GM12864 (cell line): Measurements from ENCODE around the gene ADGRD1.

ENCODE experiments used
- DNase-seq: peaks from one replicate; pipeline ENCODE4 v3.0.0-alpha.2; 2011; ENCODE audit warnings: low read depth
- H3K4me3 ChIP-seq: 2 replicates; pipeline ENCODE4 v1.5.1; 2011; ENCODE audit warnings: mild to moderate bottlenecking, low read depth, low read length, control low read depth
- TF ChIP-seq, protein P1 (sequence below): IDR thresholded peaks from 2 replicates; pipeline ENCODE4 v1.5.1; 2011; ENCODE audit warnings: low read depth, mild to moderate bottlenecking, moderate library complexity, low read length, control low read depth, inconsistent platforms; ENCODE audit errors: missing control alignments

Gene ADGRD1

DNA sequence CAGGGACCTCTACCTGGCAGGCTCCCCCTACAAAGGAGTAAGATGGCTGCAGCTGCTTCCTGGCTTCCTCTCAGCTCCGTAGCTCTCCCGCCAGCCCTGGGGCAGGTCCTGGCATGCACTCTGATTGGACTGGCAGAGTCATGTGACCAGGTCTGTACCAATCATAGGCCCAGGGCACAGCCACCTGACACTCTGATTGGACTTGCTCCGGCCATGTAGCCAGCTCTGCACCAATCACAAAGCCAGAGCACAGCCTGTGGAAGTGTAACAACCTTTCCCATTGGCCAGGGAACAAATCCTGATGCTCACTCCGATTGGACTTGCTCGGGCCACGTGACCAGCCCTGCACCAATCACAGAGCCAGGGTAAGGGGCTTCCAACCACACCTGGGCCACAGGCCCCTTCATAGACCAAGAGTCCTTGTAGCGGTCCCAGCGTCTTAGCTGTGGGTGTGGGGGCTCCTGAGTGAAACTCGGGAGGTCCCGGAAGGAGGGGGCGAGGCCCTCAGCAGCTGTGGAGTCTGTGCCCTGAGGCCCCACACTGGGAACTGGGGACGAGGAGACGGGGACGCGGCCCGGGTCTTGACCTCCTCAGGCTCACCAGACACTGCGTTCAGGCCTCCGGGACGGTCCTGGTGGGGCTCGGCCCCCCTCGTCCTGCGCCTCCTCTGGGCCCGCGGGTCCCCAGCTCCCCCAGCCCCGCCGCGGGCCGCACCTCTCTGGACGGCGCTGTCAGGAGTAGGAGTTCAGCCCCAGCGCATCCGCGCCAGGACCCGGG, 210.6 kb downstream of the ADGRD1 start:
- TF ChIP-seq, protein P1, sequence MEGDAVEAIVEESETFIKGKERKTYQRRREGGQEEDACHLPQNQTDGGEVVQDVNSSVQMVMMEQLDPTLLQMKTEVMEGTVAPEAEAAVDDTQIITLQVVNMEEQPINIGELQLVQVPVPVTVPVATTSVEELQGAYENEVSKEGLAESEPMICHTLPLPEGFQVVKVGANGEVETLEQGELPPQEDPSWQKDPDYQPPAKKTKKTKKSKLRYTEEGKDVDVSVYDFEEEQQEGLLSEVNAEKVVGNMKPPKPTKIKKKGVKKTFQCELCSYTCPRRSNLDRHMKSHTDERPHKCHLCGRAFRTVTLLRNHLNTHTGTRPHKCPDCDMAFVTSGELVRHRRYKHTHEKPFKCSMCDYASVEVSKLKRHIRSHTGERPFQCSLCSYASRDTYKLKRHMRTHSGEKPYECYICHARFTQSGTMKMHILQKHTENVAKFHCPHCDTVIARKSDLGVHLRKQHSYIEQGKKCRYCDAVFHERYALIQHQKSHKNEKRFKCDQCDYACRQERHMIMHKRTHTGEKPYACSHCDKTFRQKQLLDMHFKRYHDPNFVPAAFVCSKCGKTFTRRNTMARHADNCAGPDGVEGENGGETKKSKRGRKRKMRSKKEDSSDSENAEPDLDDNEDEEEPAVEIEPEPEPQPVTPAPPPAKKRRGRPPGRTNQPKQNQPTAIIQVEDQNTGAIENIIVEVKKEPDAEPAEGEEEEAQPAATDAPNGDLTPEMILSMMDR, result no peak
- no peak for DNase-seq
- H3K4me3 ChIP-seq, result no peak overlapping the region

DNA sequence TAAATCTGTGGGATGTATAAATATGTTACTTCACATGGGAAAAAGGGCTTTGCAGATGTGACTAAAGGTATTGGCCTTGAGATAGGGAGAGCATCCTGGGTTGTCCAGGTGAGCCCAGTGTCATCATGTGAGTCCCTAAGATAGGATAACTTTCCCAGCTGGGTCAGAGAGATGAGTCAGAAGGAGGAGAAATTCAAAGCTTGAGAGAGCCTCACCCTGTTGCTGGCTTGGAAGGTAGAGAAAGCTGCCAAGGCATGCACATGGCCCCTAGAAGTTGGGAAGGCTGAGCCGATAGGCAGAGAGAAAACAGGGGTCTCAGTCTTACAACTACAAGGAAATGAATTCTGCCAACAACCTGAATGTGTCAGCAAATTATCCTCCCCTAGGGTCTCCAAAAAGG, 213.0 kb downstream of the ADGRD1 start:
- TF ChIP-seq, protein P1, result no peak
- no peak for DNase-seq
- H3K4me3 ChIP-seq, result no peak overlapping the region

DNA sequence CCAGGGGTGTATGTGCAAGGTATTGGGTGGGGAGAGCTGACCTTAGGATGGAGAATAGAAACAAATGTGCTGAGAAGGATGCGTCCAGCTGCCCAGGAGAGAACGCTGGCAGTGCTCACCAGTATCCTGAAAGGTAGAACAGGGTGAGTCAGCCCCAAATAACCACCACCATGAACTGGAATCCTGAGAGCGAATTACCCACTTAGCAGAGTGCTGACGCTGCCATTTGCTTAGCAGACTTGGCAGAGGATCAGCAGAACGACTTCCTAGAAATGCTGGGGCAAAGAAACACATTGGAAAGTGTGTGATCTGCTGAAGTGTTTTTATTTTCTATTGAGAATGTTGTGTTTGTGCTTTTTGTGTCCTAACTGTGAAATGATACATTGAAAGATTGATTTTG, 213.6 kb downstream of the ADGRD1 start:
- TF ChIP-seq, protein P1, result no peak
- DNase-seq, result no peak
- H3K4me3 ChIP-seq, result no peak overlapping the region

DNA sequence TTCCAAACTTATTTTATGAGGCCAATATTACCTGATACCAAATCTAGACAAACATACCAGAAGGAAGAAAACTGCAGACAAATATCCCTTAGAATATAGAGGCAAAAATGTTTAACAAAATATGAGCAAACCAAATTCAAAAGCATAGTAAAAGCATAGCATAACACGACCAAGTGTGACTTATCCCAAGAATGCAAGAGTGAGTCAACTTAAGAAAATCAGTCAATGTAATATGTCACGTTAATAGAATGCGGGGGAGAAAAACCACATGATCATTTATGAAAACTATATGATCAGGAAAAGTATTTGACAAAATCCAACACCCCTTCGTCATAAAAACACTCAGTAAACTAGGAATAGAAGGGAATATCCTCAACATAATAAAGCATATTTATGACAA, 217.3 kb downstream of the ADGRD1 start:
- no peak for DNase-seq

DNA sequence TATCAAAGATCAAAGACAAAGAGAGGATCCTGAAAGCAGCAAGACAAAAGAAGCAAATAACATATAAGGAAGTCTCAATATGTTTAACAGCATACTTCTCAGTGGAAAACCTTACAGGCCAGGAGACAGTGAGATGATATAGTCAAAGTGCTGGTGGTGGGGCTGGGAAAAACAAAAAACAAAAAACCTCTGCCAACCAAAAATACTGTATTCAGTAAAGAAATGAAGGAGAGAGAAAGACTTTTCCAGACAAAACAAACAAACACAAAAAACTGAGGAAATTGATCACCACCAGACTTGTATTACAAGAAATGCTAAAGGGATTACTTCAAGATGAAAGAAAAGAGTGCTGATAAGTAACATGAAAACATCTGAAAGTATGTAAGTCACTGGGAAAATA, 221.2 kb downstream of the ADGRD1 start:
- H3K4me3 ChIP-seq, result no peak overlapping the region
- TF ChIP-seq, protein P1, result no peak
- DNase-seq, result no peak

More for the DNA sequence above, 217.3 kb downstream of the ADGRD1 start:
- no peak overlapping the region for H3K4me3 ChIP-seq
- TF ChIP-seq, protein P1, result no peak

DNA sequence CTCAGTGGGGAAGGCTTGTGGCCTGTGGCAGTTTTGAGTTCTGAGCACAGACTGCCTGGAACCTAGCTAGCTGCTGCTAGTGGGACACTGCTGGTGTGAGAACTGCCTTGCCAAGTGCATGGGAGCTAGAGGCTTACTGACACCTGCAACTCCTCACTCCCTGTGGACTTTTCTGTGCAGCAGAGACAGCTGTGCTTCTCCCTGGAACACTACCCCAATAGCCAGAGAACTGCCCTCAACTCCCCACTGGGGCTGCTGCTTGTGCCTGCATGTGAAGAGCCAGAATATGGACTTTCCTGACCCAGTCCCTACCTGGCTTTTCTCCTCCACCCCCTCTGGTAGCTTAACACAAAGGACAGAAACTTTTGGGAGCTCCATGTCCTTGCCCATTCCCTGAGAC, 222.6 kb downstream of the ADGRD1 start:
- no peak for DNase-seq
- no peak overlapping the region for H3K4me3 ChIP-seq
- TF ChIP-seq, protein P1, result no peak

DNA sequence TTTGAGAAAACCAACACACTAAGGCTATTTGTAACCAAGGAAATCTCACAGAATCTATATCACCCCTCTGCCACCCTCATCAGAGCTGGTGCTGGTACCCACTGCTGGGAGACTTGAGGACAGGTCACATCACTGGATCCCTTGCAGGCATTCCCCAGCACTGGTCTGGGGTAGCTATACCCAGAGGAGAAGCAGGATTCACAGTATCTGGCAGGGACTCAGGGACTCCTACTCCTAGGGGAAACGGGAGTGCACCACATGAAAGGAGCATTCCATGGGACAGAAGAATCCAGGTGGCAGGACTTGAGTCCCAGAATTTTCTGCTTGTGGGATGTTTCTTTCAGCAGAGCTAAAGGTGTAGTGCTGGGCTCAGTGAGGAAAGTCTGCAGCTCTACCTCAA, 223.2 kb downstream of the ADGRD1 start:
- H3K4me3 ChIP-seq, result no peak overlapping the region
- TF ChIP-seq, protein P1, result no peak
- no peak for DNase-seq
